ENCODE data around the gene ZFYVE9.
"Not testable (repeated sequence)": the region's sequence is repeated elsewhere in the genome, so short reads cannot be mapped to it uniquely, and the experiment has no call there.

ZFYVE9 gene

DNA sequence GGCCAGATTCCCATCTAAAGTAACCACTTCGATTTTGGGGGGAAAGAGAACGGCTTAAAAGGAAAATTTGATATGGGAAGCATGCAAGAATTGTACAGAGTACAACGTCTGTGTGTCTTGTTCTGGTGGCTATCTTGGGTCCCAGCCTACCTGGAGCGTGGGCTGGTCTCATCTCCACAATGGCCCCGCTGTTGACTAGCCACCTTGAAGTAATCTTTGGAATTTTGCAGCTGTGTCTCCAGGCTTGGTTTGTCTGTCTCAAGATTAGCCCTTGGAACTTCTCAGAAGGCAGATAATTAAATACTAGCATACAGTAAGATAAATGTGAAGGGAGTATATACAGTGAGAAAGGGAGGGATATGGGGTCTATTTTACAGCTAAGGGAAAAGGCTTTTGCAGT lies 225.4 kb downstream of the ZFYVE9 start:
- H3K4me3 ChIP-seq (ENCODE audit: low read depth in 1 of 2, low read length in 2 of 2), result no peak overlapping the region
- no peak overlapping the region for H3K27ac ChIP-seq (ENCODE audit: low read length)
- ATAC-seq (ENCODE audit: insufficient read depth, low read depth), result no peak
- TF ChIP-seq EZH2 (IDR thresholded peaks at IDR 0.05; ENCODE audit: borderline replicate concordance, low read depth, low read length, severe bottlenecking), result no peak
- TF ChIP-seq, protein P1, sequence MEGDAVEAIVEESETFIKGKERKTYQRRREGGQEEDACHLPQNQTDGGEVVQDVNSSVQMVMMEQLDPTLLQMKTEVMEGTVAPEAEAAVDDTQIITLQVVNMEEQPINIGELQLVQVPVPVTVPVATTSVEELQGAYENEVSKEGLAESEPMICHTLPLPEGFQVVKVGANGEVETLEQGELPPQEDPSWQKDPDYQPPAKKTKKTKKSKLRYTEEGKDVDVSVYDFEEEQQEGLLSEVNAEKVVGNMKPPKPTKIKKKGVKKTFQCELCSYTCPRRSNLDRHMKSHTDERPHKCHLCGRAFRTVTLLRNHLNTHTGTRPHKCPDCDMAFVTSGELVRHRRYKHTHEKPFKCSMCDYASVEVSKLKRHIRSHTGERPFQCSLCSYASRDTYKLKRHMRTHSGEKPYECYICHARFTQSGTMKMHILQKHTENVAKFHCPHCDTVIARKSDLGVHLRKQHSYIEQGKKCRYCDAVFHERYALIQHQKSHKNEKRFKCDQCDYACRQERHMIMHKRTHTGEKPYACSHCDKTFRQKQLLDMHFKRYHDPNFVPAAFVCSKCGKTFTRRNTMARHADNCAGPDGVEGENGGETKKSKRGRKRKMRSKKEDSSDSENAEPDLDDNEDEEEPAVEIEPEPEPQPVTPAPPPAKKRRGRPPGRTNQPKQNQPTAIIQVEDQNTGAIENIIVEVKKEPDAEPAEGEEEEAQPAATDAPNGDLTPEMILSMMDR (IDR thresholded peaks at IDR 0.05; ENCODE audit: borderline replicate concordance, extremely low read depth, low read length, poor library complexity, severe bottlenecking), result no peak
- no peaks in the 10 kb centered on the region for H3K9me3 ChIP-seq (ENCODE audit: insufficient read depth, low read length, severe bottlenecking)
- H3K79me2 ChIP-seq (ENCODE audit: insufficient read depth, low read length), result peaks cover 33% of the 10 kb centered on the region
- DNase-seq, result no peak
- H2AFZ ChIP-seq (ENCODE audit: low read depth, low read length), result no peak overlapping the region; the same call in 1 of the 2 replicates
- H3K27me3 ChIP-seq (ENCODE audit: insufficient read depth, low read length, poor library complexity), result no peaks in the 10 kb centered on the region
- peaks cover 8% of the 10 kb centered on the region for H4K20me1 ChIP-seq (ENCODE audit: insufficient read depth, low read length)
- H3K4me1 ChIP-seq (ENCODE audit: insufficient read depth, low read length), result peaks cover 54% of the 10 kb centered on the region
- peaks cover 31% of the 10 kb centered on the region for H3K36me3 ChIP-seq (ENCODE audit: insufficient read depth, low read length)
- no peak overlapping the region for H3K9ac ChIP-seq (ENCODE audit: low read depth, low read length)
- H3K4me2 ChIP-seq (ENCODE audit: insufficient read depth, low read length), result 0 out of 2 replicates have a peak overlapping the region, but pooled peaks have one; percentile 95

GRCh38 chr1:52368383-52369172 lies 226.7 kb downstream of the ZFYVE9 start:
- peaks cover 33% of the 10 kb centered on the region for H3K36me3 ChIP-seq (ENCODE audit: insufficient read depth, low read length)
- peak overlapping the region; percentile 75 for H2AFZ ChIP-seq (ENCODE audit: low read depth, low read length)
- H3K79me2 ChIP-seq (ENCODE audit: insufficient read depth, low read length), result peaks cover 23% of the 10 kb centered on the region
- H4K20me1 ChIP-seq (ENCODE audit: insufficient read depth, low read length), result 0 out of 2 replicates have a peak, but pooled peaks cover 4% of the 10 kb centered on the region
- H3K4me3 ChIP-seq (ENCODE audit: low read depth in 1 of 2, low read length in 2 of 2), result peak overlapping the region; percentile 22 to 54; a peak in 3 of 4 replicates
- peak overlapping the region; percentile 78 for H3K4me2 ChIP-seq (ENCODE audit: insufficient read depth, low read length)
- H3K9ac ChIP-seq (ENCODE audit: low read depth, low read length), result peak overlapping the region; percentile 46
- ATAC-seq (ENCODE audit: insufficient read depth, low read depth), result peak; percentile 54
- H3K27ac ChIP-seq (ENCODE audit: low read length), result no peak overlapping the region
- TF ChIP-seq, protein P1 (IDR thresholded peaks at IDR 0.05; ENCODE audit: borderline replicate concordance, extremely low read depth, low read length, poor library complexity, severe bottlenecking), result peak; percentile 54
- TF ChIP-seq EZH2 (IDR thresholded peaks at IDR 0.05; ENCODE audit: borderline replicate concordance, low read depth, low read length, severe bottlenecking), result no peak
- DNase-seq, result peak; percentile 78
- H3K27me3 ChIP-seq (ENCODE audit: insufficient read depth, low read length, poor library complexity), result no peaks in the 10 kb centered on the region
- H3K4me1 ChIP-seq (ENCODE audit: insufficient read depth, low read length), result peaks cover 45% of the 10 kb centered on the region
- no peaks in the 10 kb centered on the region for H3K9me3 ChIP-seq (ENCODE audit: insufficient read depth, low read length, severe bottlenecking)

DNA sequence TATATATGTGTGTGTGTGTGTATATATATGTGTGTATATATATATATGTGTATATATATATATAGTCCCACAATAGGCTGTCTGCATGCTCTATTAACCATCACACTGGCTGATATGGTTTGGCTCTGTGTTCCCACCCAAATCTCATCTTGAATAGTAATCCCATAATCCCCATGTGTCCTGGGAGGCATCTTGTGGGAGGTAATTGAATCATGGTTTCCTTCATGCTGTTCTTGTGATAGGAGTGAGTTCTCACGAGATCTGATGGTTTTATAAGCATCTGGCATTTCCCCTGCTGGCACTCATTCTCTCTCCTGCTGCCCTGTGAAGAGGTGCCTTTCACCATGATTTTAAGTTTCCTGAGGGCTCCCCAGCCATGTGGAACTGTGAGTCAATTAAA lies 228.0 kb downstream of the ZFYVE9 start:
- H3K9me3 ChIP-seq (ENCODE audit: insufficient read depth, low read length, severe bottlenecking); H2AFZ ChIP-seq (ENCODE audit: low read depth, low read length); H3K27ac ChIP-seq (ENCODE audit: low read length); H3K4me2 ChIP-seq (ENCODE audit: insufficient read depth, low read length); H3K4me3 ChIP-seq (ENCODE audit: low read depth in 1 of 2, low read length in 2 of 2); H3K27me3 ChIP-seq (ENCODE audit: insufficient read depth, low read length, poor library complexity); H4K20me1 ChIP-seq (ENCODE audit: insufficient read depth, low read length); ATAC-seq (ENCODE audit: insufficient read depth, low read depth); H3K9ac ChIP-seq (ENCODE audit: low read depth, low read length); DNase-seq: not testable (repeated sequence)
- Histone ChIP-seq H3K36me3 (ENCODE audit: insufficient read depth, low read length) (peaks cover 36% of the 10 kb centered on the region), H3K79me2 (ENCODE audit: insufficient read depth, low read length) (peaks cover 11% of the 10 kb centered on the region), H3K4me1 (ENCODE audit: insufficient read depth, low read length) (peaks cover 34% of the 10 kb centered on the region)

DNA sequence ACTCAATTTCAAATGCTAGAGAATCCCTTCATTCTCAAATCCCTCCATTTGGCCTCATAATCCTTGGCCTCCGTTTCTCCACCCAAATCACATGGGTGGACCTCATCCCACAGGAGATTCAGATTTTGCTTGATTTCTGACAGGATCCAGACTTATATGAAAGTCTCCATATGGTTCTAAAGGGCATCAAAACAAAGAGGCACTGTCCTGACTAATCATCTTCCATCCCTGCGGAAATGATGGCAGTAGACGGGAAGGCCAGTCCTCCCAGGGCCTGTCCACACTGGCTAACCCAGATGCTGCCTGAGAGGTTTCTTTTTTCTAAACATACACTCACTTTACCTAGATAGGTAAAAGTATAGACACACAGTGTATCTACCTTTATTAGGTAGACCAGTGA lies 243.5 kb downstream of the ZFYVE9 start:
- Histone ChIP-seq H2AFZ (ENCODE audit: low read depth, low read length) (no peak overlapping the region), H3K36me3 (ENCODE audit: insufficient read depth, low read length) (peaks cover 98% of the 10 kb centered on the region)

More for the DNA sequence above, 243.5 kb downstream of the ZFYVE9 start:
- H3K9me3 ChIP-seq (ENCODE audit: insufficient read depth, low read length, severe bottlenecking), result no peaks in the 10 kb centered on the region
- H3K4me2 ChIP-seq (ENCODE audit: insufficient read depth, low read length), result no peak overlapping the region
- H3K79me2 ChIP-seq (ENCODE audit: insufficient read depth, low read length), result 0 out of 2 replicates have a peak, but pooled peaks cover 6% of the 10 kb centered on the region
- DNase-seq (no peak), ATAC-seq (ENCODE audit: insufficient read depth, low read depth) (no peak)
- peaks cover 16% of the 10 kb centered on the region; the same call in 1 of the 2 replicates for H4K20me1 ChIP-seq (ENCODE audit: insufficient read depth, low read length)
- H3K4me1 ChIP-seq (ENCODE audit: insufficient read depth, low read length), result no peaks in the 10 kb centered on the region
- H3K9ac ChIP-seq (ENCODE audit: low read depth, low read length), result no peak overlapping the region
- no peaks in the 10 kb centered on the region for H3K27me3 ChIP-seq (ENCODE audit: insufficient read depth, low read length, poor library complexity)
- H3K4me3 ChIP-seq (ENCODE audit: low read depth in 1 of 2, low read length in 2 of 2), result no peak overlapping the region
- TF ChIP-seq, protein P1 (IDR thresholded peaks at IDR 0.05; ENCODE audit: borderline replicate concordance, extremely low read depth, low read length, poor library complexity, severe bottlenecking), result no peak
- no peak overlapping the region for H3K27ac ChIP-seq (ENCODE audit: low read length)

Data from DND-41 (cell line).